ENCODE results near the gene GABBR2.
"Not testable (repeated sequence)": the region's sequence is repeated elsewhere in the genome, so short reads cannot be mapped to it uniquely, and the experiment has no call there.

Gene GABBR2

DNA sequence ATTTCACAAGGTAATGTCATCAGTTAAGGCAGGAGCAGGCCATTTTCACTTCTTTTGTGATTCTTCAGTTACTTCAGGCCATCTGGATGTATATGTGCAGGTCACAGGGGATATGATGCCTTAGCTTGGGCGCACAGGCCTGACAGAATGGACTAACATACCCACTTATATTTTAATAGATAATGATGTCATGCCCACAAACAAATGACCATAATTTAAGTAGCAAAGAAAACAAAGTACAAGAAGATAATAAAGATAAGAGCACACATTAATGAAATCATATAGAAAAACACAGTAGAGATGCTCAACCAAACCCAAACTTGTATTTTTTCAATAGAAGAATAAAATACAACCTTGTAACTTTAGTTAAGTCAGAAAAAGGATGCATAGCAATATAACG lies 433.6 kb downstream of the GABBR2 start:
- DNase-seq, result no peak

DNA sequence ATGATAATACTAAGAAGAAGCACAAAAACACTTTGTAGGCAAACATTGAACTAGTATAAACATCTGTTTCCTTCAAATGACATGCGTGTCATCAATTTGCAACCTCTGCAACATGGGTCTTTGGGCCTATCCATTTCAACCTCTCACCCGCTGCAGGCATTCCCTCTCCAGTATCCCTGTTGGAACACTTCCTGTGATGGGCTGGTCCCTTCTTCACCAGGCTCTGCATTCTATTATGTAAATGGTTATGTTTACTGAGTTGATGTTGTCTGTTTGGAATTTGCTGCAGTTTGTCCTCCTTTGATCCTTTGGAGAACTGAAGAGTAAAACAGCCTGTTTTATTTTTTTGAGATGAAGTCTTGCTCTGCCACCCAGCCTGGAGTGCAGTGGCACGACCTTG lies 436.7 kb downstream of the GABBR2 start:
- no peak for DNase-seq

DNA sequence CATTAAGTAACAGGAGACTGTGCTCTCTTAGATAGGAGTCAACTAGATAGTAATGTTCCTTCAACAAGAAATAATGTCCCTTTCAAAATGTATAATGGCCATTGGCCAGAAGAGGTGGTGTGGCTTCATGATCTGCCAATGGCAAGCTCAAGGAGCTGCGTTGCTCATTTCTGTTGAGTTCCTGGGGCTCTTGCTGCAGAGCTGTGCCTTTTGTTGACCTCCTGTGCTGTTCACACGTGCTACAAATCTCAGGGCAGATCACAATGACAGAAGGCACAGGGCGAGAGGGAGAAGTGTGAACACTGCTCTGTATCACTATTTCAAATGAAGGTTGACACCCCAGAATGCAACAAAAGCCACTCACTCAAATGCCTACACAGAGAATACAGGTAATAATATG lies 437.3 kb downstream of the GABBR2 start:
- DNase-seq, result no peak

DNA sequence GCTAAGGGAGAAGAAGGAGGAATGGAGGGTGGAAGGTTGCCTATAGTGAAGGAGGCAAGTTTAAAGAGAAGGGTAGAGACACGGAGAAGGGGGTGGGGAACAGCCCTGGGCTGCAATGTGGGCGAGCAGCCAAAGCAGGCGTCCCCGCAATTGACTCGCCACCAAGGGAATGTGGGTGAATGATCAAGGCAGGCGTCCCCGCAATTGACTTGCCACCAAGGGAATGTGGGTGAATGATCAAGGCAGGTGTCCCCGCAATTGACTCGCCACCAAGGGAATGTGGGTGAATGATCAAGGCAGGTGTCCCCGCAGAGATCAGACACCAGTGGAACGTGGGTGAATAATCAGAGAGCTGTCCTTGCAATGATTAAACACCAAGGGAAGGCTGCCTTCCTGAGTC lies 438.5 kb downstream of the GABBR2 start:
- not testable (repeated sequence) for DNase-seq

DNA sequence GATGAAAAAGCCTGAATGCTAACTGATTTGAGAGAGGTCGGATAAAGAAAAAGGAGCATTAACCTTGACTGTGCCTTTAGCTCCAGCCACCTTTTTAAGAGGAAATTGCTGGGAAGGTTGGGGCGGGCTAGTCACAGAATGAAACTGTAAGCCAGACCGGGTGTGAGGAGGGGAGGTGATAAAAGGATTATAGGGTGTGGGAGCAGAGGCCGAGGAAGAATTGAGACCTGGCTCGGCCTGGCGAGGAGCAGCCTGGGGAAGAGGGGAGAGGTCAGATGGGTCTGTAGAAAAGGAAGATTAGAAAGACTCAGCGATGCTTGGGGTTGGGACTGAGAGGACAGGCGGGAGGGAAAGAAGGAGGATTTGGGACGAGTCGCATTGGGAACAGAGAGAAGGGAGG lies 439.1 kb downstream of the GABBR2 start:
- DNase-seq, result not testable (repeated sequence)

DNA sequence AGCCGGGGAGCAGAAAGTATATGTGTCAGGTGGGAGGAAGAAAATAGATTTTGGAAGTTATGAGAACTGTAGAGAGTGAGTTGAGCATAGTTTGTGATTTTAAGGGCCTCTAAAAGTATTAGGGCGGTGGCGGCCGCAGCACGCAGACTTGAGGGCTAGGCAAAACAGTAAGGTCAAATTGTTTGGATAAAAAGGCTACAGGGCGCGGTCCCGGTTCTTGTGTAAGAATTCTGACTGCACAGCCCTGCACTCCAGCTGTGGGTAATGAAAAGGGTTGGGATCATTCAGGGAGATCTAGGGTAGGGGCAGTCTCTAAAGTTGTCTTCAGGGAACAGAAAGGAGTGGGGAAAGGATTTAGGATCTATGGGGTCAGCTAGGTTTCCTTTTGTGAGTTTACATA lies 441.2 kb downstream of the GABBR2 start:
- not testable (repeated sequence) for DNase-seq

DNA sequence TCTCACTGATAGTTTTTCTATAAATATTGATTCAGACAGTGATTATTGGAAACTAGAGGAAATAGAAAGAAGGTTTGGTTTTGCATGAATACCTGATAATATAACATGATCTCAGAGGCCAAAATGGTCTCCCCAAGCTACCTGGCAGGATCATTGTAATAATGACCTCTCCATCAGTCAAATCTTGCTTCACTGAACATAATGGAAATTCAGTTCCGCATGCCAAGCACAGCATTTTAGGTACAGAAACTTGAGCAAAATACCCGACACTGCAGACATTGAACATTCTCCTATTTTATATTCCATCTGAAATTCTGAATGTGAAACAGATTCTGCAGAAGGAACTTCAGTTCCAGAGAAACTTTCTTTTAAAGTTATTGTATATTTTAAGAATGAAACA lies 444.2 kb downstream of the GABBR2 start:
- DNase-seq, result no peak

DNA sequence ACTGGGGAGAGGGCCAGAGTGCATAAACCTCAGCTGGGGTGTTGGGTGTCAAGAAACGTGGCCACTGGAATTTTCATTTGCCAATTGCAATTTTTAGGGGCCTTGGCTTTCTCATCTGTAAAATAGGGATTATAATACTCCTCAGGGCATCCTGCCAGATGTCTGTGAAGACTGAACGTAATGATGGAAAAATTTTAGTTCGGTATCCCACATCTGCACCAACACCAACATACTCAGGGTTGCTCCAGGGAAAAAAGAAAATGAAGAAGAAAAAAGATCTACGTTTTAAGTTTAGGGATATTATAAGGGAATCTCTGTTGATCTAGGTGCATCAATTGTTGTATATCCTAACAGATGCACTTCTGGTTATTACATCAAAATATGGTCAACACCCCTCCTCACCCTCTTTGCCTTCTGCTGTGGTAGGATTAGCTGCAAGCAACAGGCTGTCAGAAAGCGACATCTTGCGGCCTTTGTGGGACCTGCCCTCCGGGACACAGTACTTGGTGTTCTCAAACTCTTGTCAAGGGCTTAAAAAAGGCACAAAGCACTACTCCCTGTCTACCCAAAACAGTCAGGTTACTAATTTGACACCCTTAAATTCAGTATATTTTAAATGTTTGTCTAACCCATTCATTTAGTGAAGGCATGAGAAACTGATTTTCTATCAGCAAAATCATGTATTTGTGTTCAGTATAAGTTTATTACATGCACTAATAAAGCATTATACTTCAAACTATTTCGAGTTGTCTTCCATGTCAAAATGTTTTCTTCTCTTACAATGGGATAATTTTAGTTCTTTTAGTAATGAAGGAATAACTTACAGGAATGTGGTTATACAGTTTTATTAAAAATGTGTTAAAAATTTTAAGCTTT lies 445.0 kb downstream of the GABBR2 start:
- DNase-seq, result peak; percentile 72

DNA sequence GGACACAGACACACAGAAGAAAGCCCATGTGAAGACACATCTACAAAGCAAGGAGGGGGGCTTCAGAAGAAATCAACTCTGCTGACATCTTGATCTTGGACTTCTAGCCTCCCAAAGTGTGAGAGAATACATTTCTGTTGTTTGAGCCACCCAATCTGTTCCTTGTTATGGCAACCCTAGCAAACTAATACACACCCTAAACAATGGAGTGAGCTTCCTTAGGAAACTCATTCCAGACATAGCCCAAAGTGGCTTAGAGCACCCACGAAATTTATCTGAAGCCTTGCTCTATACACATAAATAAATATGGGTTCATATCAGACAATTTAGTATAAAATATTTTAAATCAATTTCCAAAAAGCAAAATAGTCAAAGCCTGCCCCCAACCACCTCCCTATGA lies 445.7 kb downstream of the GABBR2 start:
- no peak for DNase-seq

DNA sequence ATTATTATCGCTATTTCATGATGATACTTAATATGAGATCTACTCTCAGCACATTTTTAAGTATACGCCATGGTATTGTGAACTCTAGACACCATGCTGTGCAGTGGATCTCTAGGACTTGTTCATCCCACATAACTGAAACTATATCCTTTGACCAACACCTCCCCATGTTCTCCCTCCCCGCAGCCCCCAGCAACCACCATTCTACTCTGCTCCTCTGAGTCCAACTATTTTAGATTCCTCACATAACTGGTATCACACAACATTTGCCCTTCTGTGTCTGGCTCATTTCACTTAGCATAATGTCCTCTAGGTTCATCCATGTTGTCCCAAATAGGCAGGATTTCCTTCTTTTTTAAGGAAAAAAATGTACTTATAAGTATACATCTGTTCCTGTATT lies 446.7 kb downstream of the GABBR2 start:
- no peak for DNase-seq

DNA sequence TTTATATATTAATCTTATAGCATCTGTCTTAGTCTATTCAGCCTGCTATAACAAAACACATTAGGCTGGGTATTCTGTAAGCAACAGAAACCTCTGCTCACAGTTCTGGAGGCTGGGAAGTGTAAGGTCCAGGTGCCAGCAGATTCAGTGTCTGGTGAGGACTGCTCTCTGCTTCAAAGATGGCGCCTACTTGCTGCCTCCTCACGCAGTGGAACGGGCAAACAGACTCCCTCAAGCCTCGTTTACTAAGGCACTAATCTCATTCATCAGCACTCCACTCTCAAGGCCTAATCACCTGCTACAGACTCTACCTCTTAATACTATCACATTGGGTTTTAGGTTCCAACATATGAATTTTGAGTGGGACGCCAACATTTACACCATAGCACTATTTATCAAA lies 448.1 kb downstream of the GABBR2 start:
- no peak for DNase-seq

DNA sequence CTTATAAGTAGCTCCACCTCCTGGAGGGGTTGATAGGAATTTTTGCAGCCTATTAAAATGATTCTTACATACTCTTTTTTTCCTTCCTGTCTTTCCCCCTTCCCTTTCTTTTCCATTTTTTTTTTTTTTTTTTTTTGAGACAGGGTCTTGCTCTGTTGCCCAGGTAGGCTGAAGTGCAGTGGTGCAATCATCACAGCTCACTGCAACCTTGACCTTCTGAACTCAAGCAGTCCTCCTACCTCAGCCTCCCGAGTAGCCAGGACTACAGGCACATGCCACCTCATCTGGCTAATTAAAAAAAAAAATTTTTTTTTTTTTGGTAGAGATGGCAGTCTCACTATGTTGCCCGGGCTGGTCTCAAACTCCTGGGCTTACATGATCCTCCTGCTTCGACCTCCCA lies 448.9 kb downstream of the GABBR2 start:
- DNase-seq, result no peak

DNA sequence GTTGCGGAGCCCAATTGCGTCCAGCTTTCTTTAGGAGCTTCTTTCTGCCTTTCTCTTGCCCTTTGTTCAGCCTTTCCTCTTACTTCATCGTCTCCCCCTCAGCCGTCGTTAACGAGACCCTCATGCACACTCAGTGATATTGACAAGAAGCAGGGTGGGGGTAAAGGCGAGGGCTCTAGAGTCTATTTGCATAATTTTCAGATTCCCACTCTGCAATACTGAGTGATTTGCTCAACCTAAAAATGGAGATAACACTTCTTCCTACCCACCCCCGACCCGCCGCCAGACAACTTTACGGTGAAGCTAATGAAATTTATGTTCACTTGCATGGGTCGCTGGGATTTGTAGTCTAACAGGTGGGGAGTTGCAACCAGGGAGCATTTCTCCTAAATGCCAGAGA lies 452.0 kb downstream of the GABBR2 start:
- peak; percentile 35 for DNase-seq

DNA sequence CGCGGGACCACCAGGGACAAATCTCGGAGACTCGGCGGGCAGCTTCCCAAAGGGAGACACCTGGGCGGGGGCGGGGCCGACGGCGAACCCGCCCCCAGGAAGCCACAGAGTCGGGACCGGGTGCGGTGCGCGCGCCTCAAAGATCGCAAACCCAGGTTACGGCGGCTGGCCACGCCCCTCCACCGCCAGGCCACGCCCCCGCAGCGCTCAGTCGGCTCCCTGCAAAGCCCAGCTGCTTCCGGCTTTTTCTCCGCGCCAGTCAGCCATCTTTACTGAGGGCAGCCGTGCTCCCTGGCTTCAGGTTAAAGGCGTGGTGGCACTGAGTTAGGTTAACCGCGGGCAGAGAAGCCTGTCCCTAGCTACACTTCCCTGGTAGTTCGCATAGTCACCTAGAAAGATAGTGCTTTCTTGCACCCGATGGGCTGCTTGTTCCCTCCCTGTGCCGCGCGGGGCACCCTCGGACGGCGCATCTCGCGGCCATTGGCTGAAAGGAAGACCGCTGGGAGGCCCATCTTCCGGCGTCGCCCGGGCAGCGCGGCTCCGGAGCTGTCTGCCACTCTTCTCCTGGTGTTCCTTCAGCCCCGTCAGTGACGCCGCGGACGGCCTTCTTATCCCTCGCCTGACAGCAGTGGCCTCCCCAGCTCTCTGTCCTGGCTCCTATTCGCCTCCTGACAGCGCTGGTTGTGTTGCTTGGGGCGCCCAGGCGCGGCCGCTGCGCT lies 453.0 kb downstream of the GABBR2 start, which contains the start of gene TBC1D2:
TSS of gene TBC1D2 (minus strand) at position 72 of the 719 bp plus-strand sequence. CDS start 108 bp downstream, outside the sequence.
- DNase-seq, result peak; percentile 96

DNA sequence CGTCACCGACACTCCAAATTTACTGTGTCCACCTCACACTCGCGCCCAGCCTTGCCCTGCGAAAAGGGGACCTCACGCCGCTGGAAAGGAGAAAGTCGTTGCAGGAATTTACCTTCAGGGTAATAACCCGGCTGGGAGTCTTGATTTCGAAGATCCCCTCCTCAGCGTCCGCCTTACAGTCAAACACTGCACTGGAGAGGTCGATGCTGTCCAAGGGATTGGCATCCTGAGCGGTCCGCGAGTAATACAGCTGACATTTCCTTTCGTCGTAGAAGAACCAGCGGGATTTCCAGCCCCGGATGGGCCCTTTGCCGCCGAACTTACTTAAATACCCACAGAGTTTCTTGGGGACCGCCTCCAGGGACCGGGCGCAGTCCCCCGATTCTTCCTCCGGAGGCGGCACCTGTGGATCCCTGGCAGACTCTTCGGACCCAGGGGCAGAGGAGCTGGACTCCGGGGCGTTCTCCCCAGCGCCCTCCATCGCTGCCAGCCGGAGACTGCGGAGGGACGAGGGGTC lies 453.6 kb downstream of the GABBR2 start:
- no peak for DNase-seq

DNA sequence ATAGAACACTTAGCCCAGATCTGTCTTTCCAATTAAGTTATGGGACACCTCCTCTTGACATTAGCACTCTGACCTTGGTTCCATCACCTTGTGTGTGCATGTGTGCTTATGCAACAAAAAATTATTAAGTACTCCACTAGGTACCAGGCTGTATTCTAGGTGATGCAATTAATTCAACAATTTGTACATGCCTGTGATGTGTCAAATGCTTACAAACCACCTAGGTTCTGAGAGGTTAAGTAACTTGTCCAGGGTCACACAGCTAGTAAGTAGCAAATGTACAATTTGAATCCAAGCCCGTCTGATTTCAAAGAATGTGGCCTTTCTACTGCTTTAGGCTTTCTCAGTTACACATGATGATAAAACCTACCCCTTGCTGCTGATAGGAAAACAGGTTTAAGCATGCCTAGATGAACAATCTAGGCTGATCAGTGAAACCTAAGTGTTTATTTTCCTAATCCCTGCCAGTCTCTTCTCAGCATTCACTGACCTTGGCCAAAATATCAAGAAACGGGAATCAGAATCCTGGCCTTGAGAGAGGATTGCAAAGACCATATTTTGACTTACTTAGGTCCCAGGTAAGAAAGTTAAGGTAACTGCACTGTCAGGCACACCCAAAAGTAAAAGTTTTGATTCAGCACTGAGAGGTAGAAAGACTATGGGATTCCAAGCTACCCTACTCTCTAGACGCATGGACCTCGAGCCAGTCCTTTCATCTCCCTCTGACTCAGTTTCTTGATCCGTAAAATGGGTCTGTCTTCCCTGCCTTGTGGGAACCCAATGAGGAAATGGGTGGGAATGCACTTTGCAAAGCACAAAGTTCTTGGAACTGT lies 454.3 kb downstream of the GABBR2 start:
- DNase-seq, result no peak

DNA sequence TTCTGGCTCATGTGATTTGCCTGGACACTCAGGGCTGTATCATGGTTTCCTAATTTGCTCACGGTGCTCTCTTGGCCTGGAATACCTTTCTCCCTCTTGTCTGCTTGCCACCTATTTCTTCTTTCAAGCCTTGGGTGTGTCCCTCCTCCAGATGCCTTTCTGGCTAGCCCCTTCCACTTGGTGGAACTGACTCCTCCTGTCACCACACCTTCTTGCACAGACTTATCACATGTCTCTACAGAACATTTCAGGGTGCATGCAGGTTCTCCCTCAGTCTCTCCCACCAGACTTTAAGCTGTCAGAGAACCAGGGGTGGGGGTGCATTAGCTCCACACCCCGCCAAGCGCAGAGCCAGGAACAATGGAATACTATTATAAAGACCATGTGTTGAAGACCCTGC lies 455.2 kb downstream of the GABBR2 start:
- no peak for DNase-seq

DNA sequence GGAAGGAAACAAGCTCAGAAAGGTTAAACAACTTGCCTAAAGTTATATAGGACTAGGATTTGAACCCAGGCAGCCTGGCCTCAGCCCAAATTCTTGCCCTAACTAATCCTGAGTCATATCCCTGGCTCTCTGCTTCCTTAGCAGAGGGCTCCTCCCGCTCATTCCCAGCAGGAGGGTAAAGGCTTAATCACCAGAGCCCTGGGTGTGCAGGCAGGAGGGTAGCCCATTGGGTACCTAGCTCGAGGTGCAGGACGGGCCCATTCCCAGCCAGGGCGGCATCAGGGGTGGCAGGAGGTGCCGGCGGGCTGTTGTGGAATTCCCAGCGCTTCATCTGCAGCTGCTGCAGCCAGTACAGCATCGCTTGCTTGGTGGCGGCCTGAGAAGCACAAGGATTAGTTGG lies 457.2 kb downstream of the GABBR2 start:
- DNase-seq, result no peak

DNA sequence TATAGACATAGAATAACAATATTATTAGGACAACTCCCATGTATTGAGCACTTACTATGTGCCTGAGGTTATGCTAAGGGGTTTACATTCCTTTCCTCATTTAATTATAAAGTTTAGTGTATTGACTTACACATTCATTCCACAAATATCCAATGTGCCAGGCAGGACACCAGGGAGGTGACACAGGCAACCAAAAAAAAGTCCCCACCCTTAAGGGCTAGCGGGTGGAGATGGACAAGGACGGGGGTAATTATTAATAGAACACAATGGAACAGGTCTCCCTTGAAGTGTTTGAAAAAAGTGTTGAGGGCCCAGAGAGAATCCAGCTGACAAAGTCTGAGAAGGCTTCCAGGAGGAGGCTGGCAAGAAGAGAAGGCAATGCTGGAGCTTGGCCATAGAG lies 459.0 kb downstream of the GABBR2 start:
- no peak for DNase-seq

DNA sequence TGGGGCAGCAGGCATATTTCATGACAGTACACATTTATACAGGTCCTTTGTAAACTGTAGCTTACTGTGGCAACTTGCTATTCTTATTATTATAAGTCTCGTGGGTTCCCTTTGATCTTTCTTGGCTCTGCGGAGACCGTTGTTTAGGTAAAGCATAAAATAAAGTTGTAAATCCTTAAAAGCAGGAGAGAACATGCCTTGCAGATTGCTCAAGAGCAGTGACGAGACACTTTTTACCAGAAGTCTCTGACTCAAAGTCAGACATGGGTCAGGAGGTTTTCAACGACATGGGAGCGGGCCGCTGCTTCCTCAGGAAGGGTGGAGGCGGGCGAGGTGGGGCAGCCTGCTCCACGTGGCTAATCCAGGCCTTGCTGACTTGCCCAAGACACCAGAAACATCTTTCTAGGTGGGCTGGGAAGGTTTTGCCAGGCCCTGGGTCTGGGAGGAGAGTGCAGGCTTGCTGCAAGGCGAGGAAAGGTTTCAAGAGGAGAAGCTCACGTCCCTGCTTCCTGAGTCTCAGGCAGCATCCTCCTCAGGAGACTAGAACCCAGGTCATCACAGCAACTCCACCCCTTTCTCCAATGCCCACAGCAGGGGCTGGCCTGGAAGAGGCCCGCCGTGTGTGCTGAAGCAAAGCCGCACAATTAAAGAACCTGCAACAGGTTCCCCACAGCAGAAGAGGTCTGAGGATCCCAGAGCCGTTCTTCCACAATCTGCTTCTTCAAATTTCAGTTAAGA lies 459.8 kb downstream of the GABBR2 start:
- no peak for DNase-seq

DNA sequence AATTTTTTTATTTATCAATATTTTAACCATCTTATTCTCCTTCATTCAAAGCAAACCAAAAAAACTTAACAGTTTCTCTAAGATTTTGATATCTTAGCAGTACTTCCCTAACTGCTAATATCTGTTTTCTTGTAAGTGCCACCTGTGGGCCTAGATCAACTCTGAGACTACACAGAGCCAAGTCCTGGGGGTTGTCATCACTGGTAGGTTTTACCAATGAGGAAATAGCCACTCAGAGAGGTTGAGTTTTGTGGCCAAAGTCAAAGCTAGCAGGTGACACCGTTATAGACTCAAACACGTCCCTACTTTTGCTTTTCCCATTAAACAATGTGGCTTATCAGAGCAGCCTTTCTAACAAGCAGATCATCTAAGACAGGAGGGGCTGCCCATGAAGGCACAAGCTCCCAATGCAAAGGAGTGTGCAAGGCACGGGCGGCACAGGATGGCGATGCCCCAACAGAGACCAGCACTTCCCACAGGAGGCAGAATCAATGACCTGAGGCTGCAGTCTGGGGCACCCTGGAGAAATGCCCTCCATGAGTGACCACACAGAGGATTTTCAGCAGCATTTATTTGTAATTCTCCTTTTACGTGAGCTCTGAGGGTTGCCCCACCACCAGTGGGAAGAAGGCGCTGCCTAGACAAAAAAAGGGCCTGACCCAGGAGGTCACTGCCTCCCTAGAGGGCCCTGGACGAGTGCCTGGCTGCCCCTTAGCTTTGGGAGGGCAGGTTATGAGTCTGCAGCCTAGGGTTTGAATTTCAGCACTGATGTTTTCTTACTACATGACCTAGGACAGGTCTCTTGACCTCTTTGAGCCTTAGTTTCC lies 460.7 kb downstream of the GABBR2 start:
- DNase-seq, result no peak
